ENCODE results near the gene PRUNE2.
A peak's percentile ranks its signal among the peaks of the same experiment; 100 is the strongest.
"Not testable (repeated sequence)": the region's sequence is repeated elsewhere in the genome, so short reads cannot be mapped to it uniquely, and the experiment has no call there.

Gene PRUNE2

GRCh38 chr9:76858248-76858647 is 47.7 kb downstream of the PRUNE2 start:
- H3K27me3 Mint-ChIP-seq, DNase-seq, H3K27ac Mint-ChIP-seq, ATAC-seq, H3K4me1 Mint-ChIP-seq, H3K9me3 Mint-ChIP-seq, H3K4me3 Mint-ChIP-seq: not testable (repeated sequence)

DNA sequence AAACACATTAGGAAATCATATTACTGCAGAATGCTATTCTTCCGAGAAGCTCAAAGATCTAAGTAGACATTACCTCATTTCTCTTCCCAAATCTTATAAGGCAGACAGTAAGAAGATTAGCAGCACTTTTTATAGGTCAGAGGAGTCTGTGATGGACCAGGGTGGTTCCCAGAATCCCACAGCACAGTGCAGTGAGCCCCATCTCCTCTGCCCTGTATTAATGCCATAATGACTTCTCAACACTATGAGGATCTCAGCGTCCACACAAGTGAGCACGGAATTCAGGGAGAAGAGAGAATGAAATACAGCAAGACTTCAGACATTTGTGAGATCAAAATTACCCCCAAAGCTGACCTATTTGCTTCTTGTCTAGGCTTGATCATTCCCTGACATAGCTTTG is 49.9 kb downstream of the PRUNE2 start:
- no peak overlapping the region for H3K4me3 Mint-ChIP-seq
- peaks cover 7% of the 10 kb centered on the region for H3K27me3 Mint-ChIP-seq
- H3K4me1 Mint-ChIP-seq, result no peaks in the 10 kb centered on the region
- peaks cover 0 to 7% of the 10 kb centered on the region in 2 donors for H3K9me3 Mint-ChIP-seq
- H3K27ac Mint-ChIP-seq, result no peak overlapping the region
- ATAC-seq (no peak), DNase-seq (no peak)

- Mint-ChIP-seq H3K27me3 (peaks cover 7% of the 10 kb centered on the region), H3K27ac (no peak overlapping the region), H3K9me3 (peaks cover 0 to 7% of the 10 kb centered on the region in 2 donors), H3K4me3 (no peak overlapping the region), H3K4me1 (no peaks in the 10 kb centered on the region)
- no peak for DNase-seq
- no peak for ATAC-seq
Observed at GRCh38 chr9:76855015-76855414, 50.9 kb downstream of the PRUNE2 start.

- H3K4me1 Mint-ChIP-seq, result no peaks in the 10 kb centered on the region
- H3K4me3 Mint-ChIP-seq, result no peak overlapping the region
- H3K9me3 Mint-ChIP-seq, result peaks cover 0 to 4% of the 10 kb centered on the region in 2 donors
- ATAC-seq, result no peak
- DNase-seq, result no peak
- peaks cover 4% of the 10 kb centered on the region for H3K27me3 Mint-ChIP-seq
- H3K27ac Mint-ChIP-seq, result no peak overlapping the region
Observed at GRCh38 chr9:76852026-76852425, 53.9 kb downstream of the PRUNE2 start.

DNA sequence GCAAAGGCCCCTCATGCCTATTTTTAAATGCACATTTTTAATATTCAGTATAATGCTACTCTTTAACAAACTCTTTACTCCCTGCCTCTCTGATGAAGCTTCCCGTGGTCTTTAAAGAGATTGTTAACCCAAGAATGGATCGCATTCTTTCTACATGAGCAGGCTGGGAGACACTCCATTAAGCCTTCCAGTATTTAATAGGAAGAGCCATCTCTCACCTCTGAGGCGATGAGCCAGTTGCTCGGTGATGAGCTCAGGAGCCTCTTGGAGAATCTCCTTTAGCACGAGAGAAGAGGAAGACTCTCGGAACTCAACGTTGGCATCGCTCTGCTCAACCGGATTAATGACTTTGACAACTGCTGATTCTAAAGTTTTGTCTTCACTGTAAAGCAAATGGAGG is 59.6 kb downstream of the PRUNE2 start:
- DNase-seq (no peak), ATAC-seq (no peak)
- no peak overlapping the region for H3K27ac Mint-ChIP-seq
- H3K4me1 Mint-ChIP-seq, result no peaks in the 10 kb centered on the region
- no peaks in the 10 kb centered on the region for H3K27me3 Mint-ChIP-seq
- H3K9me3 Mint-ChIP-seq, result no peaks in the 10 kb centered on the region
- H3K4me3 Mint-ChIP-seq, result no peak overlapping the region

- no peak overlapping the region for H3K4me3 Mint-ChIP-seq
- no peak for DNase-seq
- no peaks in the 10 kb centered on the region for H3K27me3 Mint-ChIP-seq
- no peak overlapping the region for H3K27ac Mint-ChIP-seq
- no peaks in the 10 kb centered on the region for H3K9me3 Mint-ChIP-seq
- ATAC-seq, result no peak
- no peaks in the 10 kb centered on the region for H3K4me1 Mint-ChIP-seq
Observed at GRCh38 chr9:76845254-76845653, 60.7 kb downstream of the PRUNE2 start.

DNA sequence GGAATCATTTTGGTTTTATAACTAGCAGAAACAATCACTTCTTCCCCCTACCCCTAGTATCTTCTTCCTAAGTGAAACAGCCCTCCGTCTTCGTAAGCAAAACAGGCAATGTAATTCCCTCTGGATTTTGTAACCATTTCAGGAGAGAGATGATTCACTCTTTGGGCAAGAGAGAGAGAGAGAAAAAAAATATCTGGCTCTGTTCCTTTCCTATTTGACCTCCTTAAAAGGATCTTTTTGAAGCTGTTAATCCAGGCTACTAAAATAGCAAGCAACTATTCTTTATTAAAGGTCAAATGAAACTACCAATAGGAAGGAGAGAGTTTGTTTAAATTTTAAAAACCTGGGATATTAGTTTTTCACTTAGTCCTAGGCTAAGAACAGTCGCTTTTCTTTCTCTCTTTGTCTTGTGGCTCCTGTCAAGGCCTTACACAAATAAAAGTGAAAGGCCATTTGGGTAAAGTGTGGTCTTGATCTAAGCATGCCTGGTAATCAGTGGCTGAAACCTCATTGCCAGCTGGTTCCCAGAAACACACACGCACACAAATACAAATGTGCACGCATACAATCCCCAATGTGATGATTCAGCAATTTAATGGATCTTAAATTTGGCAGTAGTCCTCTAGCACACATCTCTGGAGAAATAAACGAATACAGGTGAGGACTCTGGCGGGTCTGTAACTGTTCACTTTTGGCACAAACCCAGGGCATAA is 70.2 kb downstream of the PRUNE2 start:
- no peaks in the 10 kb centered on the region for H3K4me1 Mint-ChIP-seq
- H3K27ac Mint-ChIP-seq, result no peak overlapping the region
- no peak overlapping the region for H3K4me3 Mint-ChIP-seq

GRCh38 chr9:76828447-76828846 is 77.5 kb downstream of the PRUNE2 start:
- Mint-ChIP-seq H3K4me1 (no peaks in the 10 kb centered on the region), H3K27me3 (no peaks in the 10 kb centered on the region), H3K9me3 (no peaks in the 10 kb centered on the region), H3K4me3 (no peak overlapping the region), H3K27ac (no peak overlapping the region)
- no peak for ATAC-seq
- DNase-seq, result no peak

More for the DNA sequence above, 70.2 kb downstream of the PRUNE2 start:
- DNase-seq, result no peak
- no peaks in the 10 kb centered on the region for H3K27me3 Mint-ChIP-seq
- H3K9me3 Mint-ChIP-seq, result no peaks in the 10 kb centered on the region
- ATAC-seq, result no peak

DNA sequence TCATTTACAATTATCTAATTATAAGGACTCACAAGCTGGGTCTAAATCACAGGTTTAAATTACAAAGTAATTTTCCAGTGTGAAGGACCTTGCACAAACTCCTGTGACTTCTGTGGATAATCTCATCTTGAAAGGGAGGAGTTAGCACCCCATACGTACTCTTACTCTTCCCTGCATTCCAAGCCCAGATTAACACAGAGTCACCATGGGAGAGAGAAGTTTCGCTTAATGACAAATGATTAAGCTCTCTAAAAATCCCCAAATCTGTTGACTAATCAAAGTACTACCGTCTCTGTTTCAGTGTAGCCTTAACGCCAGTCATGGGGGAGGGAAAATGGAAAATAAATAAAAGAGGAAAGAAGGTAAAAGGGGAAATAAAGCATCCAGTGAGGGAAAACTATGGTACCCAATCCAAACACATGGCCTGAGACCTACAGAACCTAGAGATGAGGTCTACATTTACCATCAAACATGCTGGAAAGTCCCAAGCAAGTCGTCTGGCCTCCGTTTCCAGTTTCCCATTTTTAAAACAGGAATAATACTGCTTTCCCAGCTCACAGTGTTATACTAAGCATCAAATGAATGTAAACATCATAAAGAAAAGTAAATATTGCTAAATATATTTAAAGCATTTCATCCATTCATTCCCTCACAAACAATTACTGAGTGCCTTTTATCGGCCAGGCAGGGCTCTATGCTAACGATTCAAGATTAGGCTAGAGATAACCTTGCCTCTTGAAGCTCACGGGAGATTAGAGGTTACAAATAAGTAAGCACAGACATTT is 78.4 kb downstream of the PRUNE2 start:
- DNase-seq (no peak), ATAC-seq (no peak)
- Mint-ChIP-seq H3K4me1 (no peaks in the 10 kb centered on the region), H3K4me3 (no peak overlapping the region), H3K27me3 (peaks cover 3% of the 10 kb centered on the region), H3K27ac (no peak overlapping the region), H3K9me3 (no peaks in the 10 kb centered on the region)

GRCh38 chr9:76820431-76820830 is 85.5 kb downstream of the PRUNE2 start:
- no peak for ATAC-seq
- Mint-ChIP-seq H3K9me3 (no peaks in the 10 kb centered on the region), H3K27me3 (peaks cover 22% of the 10 kb centered on the region), H3K4me3 (no peak overlapping the region), H3K4me1 (no peaks in the 10 kb centered on the region), H3K27ac (no peak overlapping the region)
- DNase-seq, result no peak

DNA sequence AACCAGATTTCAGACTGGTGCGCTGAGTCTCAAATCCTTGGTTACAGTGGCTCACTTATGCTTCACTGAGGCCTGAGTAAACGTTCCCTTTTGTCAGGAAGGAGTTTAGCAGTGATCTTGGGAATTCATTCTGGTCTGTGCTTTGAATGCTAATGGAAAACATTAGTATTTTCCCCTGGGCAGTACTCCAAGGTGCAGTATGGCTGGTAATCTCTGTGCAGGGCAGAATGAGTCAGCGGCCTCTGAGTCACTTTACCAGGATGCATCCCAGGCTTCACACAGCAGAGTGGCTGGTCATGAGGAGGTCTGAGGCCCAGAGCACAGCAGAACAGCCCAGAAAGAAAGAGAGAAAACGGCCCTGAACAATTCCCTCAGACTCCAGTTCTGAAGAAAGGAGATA is 87.6 kb downstream of the PRUNE2 start:
- Mint-ChIP-seq H3K9me3 (no peaks in the 10 kb centered on the region), H3K27ac (no peak overlapping the region), H3K27me3 (peaks cover 35% of the 10 kb centered on the region), H3K4me3 (no peak overlapping the region), H3K4me1 (no peaks in the 10 kb centered on the region)
- ATAC-seq (no peak), DNase-seq (no peak)

GRCh38 chr9:76817489-76817888 is 88.4 kb downstream of the PRUNE2 start:
- no peak overlapping the region for H3K4me3 Mint-ChIP-seq
- no peaks in the 10 kb centered on the region for H3K9me3 Mint-ChIP-seq
- no peaks in the 10 kb centered on the region for H3K4me1 Mint-ChIP-seq
- H3K27ac Mint-ChIP-seq, result no peak overlapping the region
- H3K27me3 Mint-ChIP-seq, result peaks cover 32% of the 10 kb centered on the region
- DNase-seq (no peak), ATAC-seq (no peak)

GRCh38 chr9:76812591-76812990 is 93.3 kb downstream of the PRUNE2 start:
- ATAC-seq, result no peak
- no peaks in the 10 kb centered on the region for H3K9me3 Mint-ChIP-seq
- DNase-seq, result no peak
- H3K4me1 Mint-ChIP-seq, result no peaks in the 10 kb centered on the region
- H3K4me3 Mint-ChIP-seq, result no peak overlapping the region
- H3K27me3 Mint-ChIP-seq, result peaks cover 26% of the 10 kb centered on the region
- H3K27ac Mint-ChIP-seq, result no peak overlapping the region

- no peak overlapping the region for H3K4me3 Mint-ChIP-seq
- no peaks in the 10 kb centered on the region for H3K9me3 Mint-ChIP-seq
- no peak overlapping the region for H3K27ac Mint-ChIP-seq
- peaks cover 26% of the 10 kb centered on the region for H3K27me3 Mint-ChIP-seq
- peak; percentile 10 to 23 for DNase-seq
- H3K4me1 Mint-ChIP-seq, result no peaks in the 10 kb centered on the region
- ATAC-seq, result peak; percentile 58
Observed at GRCh38 chr9:76810377-76810957, 95.4 kb downstream of the PRUNE2 start.

- peaks cover 14% of the 10 kb centered on the region for H3K27me3 Mint-ChIP-seq
- DNase-seq (no peak), ATAC-seq (no peak)
- no peaks in the 10 kb centered on the region for H3K4me1 Mint-ChIP-seq
- H3K4me3 Mint-ChIP-seq, result no peak overlapping the region
- H3K9me3 Mint-ChIP-seq, result no peaks in the 10 kb centered on the region
- H3K27ac Mint-ChIP-seq, result no peak overlapping the region
Observed at GRCh38 chr9:76808636-76809035, 97.3 kb downstream of the PRUNE2 start.

- no peaks in the 10 kb centered on the region for H3K9me3 Mint-ChIP-seq
- ATAC-seq (no peak), DNase-seq (no peak)
- H3K4me1 Mint-ChIP-seq, result no peaks in the 10 kb centered on the region
- no peak overlapping the region for H3K4me3 Mint-ChIP-seq
- H3K27ac Mint-ChIP-seq, result no peak overlapping the region
- peaks cover 8% of the 10 kb centered on the region for H3K27me3 Mint-ChIP-seq
Observed at GRCh38 chr9:76803762-76804161, 102.2 kb downstream of the PRUNE2 start.
